ENCODE measurements around the gene FARSA. TPM values are rescaled to one million over a fixed set of nuclear protein-coding genes. Genes with fewer than 3 reads are reported as not detected.
"Not testable (repeated sequence)": the region's sequence is repeated elsewhere in the genome, so short reads cannot be mapped to it uniquely, and the experiment has no call there.

FARSA gene
- polyA plus RNA-seq, 3 donors, result 29.0 to 49.2 (median 47.9) TPM

GRCh38 chr19:12959481-12959880 lies 26.0 kb upstream of the FARSA start:
- no peak overlapping the region for H3K4me2 ChIP-seq (replicated peaks; ENCODE audit: extremely low read depth, low read length, poor library complexity, severe bottlenecking)
- TF ChIP-seq, protein P1, sequence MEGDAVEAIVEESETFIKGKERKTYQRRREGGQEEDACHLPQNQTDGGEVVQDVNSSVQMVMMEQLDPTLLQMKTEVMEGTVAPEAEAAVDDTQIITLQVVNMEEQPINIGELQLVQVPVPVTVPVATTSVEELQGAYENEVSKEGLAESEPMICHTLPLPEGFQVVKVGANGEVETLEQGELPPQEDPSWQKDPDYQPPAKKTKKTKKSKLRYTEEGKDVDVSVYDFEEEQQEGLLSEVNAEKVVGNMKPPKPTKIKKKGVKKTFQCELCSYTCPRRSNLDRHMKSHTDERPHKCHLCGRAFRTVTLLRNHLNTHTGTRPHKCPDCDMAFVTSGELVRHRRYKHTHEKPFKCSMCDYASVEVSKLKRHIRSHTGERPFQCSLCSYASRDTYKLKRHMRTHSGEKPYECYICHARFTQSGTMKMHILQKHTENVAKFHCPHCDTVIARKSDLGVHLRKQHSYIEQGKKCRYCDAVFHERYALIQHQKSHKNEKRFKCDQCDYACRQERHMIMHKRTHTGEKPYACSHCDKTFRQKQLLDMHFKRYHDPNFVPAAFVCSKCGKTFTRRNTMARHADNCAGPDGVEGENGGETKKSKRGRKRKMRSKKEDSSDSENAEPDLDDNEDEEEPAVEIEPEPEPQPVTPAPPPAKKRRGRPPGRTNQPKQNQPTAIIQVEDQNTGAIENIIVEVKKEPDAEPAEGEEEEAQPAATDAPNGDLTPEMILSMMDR (IDR thresholded peaks at IDR 0.05), result no peak
- no peak for DNase-seq
- Mint-ChIP-seq H3K4me3 (no peak overlapping the region), H3K27me3 (ENCODE audit: low read depth in 3 of 3) (peaks cover 1 to 6% (median 5%) of the 10 kb centered on the region in 3 donors), H3K27ac (no peak overlapping the region), H3K9me3 (peaks cover 0 to 1% (median 0%) of the 10 kb centered on the region in 7 donors), H3K4me1 (peaks cover 25% of the 10 kb centered on the region), H3K36me3 (peaks cover 1 to 5% of the 10 kb centered on the region in 2 donors)
- H3K9me3 ChIP-seq (replicated peaks in 1 of 2; ENCODE audit: control insufficient read depth in 1 of 2, insufficient read depth in 1 of 2, low read length in 2 of 2), result no peaks in the 10 kb centered on the region
- H3K27me3 ChIP-seq (ENCODE audit: control insufficient read depth in 2 of 2, insufficient read depth in 2 of 2, low read length in 2 of 2), result no peaks in the 10 kb centered on the region
- H3K79me2 ChIP-seq (ENCODE audit: insufficient read depth, low read length), result peaks cover 31% of the 10 kb centered on the region
- H3K27ac ChIP-seq (ENCODE audit: low read depth in 1 of 2, low read length in 2 of 2), result no peak overlapping the region
- H3K4me1 ChIP-seq (ENCODE audit: control insufficient read depth in 1 of 2, insufficient read depth in 2 of 2, low read length in 2 of 2), result peaks cover 18 to 21% of the 10 kb centered on the region in 2 donors
- WGBS (ENCODE audit: insufficient coverage), result 89% methylated on average over 4 of the region's 6 CpGs
- no peak overlapping the region for H3K4me3 ChIP-seq (replicated peaks in 1 of 3; ENCODE audit: low read depth in 2 of 3, low read length in 3 of 3)
- H4K20me1 ChIP-seq (ENCODE audit: insufficient read depth, low read length), result no peaks in the 10 kb centered on the region
- peaks cover 0 to 9% of the 10 kb centered on the region in 2 donors for H3K36me3 ChIP-seq (replicated peaks in 1 of 2; ENCODE audit: control insufficient read depth in 1 of 2, insufficient read depth in 2 of 2, low read length in 2 of 2)
- intact Hi-C loops (cut with micrococcal nuclease), result no loop called here
- H2AFZ ChIP-seq (ENCODE audit: insufficient read depth, low read depth, low read length, poor library complexity, severe bottlenecking), result no peak overlapping the region
- no peak overlapping the region for H3K9ac ChIP-seq (ENCODE audit: insufficient read depth, low read length, poor library complexity, severe bottlenecking)

- H4K20me1 ChIP-seq (ENCODE audit: insufficient read depth, low read length); H3K27me3 Mint-ChIP-seq (ENCODE audit: low read depth in 3 of 3); H3K27me3 ChIP-seq (ENCODE audit: control insufficient read depth in 2 of 2, insufficient read depth in 2 of 2, low read length in 2 of 2); DNase-seq; H3K9me3 Mint-ChIP-seq; H3K9me3 ChIP-seq (replicated peaks in 1 of 2; ENCODE audit: control insufficient read depth in 1 of 2, insufficient read depth in 1 of 2, low read length in 2 of 2); intact Hi-C loops (cut with micrococcal nuclease): not testable (repeated sequence)
- H3K4me3 ChIP-seq (replicated peaks in 1 of 3; ENCODE audit: low read depth in 2 of 3, low read length in 3 of 3), result peak overlapping the region; percentile 70 to 88 (median 84)
- H2AFZ ChIP-seq (ENCODE audit: insufficient read depth, low read depth, low read length, poor library complexity, severe bottlenecking), result peak overlapping the region; percentile 85
- peak overlapping the region; percentile 26 to 85 for H3K27ac ChIP-seq (ENCODE audit: low read depth in 1 of 2, low read length in 2 of 2)
- peaks cover 44% of the 10 kb centered on the region for H3K79me2 ChIP-seq (ENCODE audit: insufficient read depth, low read length)
- Mint-ChIP-seq H3K4me3 (peak overlapping the region; percentile 81 to 87), H3K4me1 (peaks cover 40% of the 10 kb centered on the region), H3K27ac (peak overlapping the region; percentile 58 to 91 (median 83)), H3K36me3 (peaks cover 9 to 20% of the 10 kb centered on the region in 2 donors)
- 34% methylated on average over 10 of the region's 31 CpGs for WGBS (ENCODE audit: insufficient coverage)
- peak overlapping the region; percentile 85 for H3K9ac ChIP-seq (ENCODE audit: insufficient read depth, low read length, poor library complexity, severe bottlenecking)
- H3K36me3 ChIP-seq (replicated peaks in 1 of 2; ENCODE audit: control insufficient read depth in 1 of 2, insufficient read depth in 2 of 2, low read length in 2 of 2), result peaks cover 9 to 20% of the 10 kb centered on the region in 2 donors
- H3K4me1 ChIP-seq (ENCODE audit: control insufficient read depth in 1 of 2, insufficient read depth in 2 of 2, low read length in 2 of 2), result peaks cover 28 to 40% of the 10 kb centered on the region in 2 donors
- H3K4me2 ChIP-seq (replicated peaks; ENCODE audit: extremely low read depth, low read length, poor library complexity, severe bottlenecking), result peak overlapping the region; percentile 92
Observed at GRCh38 chr19:12957389-12957952, 24.0 kb upstream of the FARSA start.
